Measurements from ENCODE around the gene CFB.

CFB gene

DNA sequence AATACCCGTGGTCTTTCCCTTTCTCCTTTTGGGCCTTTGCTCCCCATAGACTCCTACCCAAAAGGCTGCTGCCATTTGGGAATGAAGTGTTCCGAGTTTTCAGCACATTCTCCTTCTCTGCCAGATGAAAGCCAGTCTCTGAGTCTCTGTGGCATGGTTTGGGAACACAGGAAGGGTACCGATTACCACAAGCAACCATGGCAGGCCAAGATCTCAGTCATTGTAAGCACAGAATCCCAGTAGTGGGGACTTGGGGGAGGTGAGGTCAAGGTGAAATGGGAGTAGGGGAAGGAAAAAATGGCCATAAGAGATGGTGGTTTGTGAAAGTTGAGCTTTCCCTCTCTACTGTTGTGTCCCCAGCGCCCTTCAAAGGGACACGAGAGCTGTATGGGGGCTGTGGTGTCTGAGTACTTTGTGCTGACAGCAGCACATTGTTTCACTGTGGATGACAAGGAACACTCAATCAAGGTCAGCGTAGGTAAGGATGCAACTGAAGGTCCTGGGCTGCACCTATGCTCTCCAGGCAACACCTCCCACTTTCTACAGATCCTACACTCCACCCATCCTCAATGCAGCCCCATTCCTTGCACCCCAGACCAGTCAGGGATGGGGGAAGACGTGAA, 4.1 kb downstream of the CFB start:
- FAIRE-seq = no peak

DNA sequence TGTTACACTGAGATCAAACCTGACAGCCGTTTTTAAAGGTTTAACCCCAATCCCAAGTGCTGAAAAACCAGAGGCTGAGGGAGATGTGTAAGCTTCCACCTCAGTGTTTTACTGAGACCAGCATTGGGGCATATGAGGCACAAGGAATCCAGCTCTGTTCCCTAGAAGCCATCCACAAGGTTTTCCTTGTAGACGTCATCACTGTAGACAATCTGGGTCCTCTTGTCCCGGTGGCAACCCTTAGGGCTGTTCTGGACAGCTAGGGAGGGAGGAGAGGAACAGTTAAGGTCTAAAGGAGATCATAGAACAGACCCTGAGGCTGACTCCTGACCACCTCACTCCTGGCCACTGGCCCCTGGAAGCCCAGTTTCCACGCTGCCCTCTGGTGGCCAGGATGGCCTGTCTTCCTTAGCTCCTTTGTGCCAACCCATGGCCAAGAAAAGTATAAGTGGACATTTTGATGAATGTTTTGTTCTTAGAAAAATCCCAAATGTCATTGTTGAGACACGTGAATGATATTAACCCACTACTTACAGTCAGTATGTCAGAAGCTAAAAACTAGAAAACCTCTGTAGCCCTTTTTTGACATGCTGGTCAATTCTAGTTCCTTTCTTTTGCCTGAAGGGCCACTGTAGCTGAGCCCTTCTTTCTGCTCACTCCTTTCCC, 6.4 kb downstream of the CFB start:
- no peak for FAIRE-seq

DNA sequence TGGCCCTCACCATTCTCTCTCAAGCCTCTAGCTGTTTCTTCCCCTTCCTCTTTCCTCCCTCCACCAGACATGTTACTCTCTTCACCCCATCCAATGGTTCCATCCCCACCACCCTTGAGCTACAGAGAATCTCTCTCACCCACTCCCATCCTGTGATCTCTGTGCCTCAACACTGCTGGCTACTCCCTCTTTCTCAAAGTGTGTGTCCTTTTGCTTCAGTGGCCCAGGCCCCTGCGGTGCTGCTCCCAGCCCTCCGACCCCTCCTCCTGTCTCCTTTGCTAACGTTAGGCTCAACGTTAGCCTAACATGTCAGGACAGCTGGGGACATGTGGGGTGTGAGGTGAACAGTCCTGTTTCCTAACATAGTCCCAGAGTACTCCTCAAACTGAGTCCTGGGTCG, 7.0 kb downstream of the CFB start:
- no peak for FAIRE-seq

DNA sequence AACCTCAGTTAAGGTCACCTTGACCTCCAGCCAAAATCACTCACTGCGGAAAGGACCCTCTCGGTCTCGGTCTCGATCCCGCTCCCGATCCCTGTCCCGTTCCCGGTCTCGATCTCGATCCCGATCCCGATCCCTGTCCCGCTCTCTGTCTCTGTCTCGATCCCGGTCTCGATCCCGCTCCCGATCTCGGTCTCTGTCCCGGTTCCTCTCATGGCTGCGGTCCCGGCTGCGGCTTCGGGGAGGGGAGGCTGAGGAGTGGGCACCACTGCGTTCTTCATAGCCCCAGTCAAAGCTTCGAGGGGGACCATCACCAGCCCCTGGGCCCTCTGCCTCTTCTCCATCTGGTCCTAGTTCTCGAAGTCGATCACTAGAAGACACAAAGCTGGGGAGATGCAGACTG, 8.6 kb downstream of the CFB start:
- FAIRE-seq = no peak

DNA sequence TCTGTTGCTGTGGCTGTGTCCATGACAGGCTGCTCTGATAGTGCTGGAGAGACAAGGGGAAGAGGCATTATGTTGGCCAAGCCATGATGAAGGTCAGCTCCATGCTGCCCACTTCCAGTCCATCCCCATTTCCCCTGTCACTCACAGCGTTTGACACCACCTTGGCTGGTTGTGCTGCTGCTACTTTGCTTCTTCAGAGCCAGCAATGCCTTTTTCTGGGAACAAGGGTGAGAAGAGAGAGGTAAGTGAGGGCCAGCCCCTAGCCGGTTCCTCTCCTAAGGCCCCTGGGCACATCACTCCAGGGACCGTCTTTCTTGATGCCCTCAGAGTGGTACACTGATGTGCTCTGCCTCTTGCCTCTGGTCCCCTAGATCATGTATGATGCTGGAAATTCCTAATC, 10.9 kb downstream of the CFB start:
- FAIRE-seq = no peak

DNA sequence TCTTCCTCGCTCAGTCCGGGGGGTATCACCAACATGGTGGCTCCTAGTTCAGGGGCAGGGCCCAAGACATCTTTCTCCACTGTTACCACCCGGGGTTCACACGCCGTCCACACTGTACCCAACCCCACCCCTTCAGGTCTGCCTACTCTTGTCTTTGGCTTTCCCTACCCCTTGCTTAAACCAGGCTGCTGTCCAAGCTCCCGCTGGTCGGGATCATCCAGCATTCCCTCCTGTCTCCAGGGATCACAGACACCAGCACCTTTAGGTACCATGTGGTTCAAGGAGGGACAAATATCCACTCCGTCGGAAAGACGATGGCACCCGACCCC, 12.5 kb downstream of the CFB start:
- no peak for FAIRE-seq

DNA sequence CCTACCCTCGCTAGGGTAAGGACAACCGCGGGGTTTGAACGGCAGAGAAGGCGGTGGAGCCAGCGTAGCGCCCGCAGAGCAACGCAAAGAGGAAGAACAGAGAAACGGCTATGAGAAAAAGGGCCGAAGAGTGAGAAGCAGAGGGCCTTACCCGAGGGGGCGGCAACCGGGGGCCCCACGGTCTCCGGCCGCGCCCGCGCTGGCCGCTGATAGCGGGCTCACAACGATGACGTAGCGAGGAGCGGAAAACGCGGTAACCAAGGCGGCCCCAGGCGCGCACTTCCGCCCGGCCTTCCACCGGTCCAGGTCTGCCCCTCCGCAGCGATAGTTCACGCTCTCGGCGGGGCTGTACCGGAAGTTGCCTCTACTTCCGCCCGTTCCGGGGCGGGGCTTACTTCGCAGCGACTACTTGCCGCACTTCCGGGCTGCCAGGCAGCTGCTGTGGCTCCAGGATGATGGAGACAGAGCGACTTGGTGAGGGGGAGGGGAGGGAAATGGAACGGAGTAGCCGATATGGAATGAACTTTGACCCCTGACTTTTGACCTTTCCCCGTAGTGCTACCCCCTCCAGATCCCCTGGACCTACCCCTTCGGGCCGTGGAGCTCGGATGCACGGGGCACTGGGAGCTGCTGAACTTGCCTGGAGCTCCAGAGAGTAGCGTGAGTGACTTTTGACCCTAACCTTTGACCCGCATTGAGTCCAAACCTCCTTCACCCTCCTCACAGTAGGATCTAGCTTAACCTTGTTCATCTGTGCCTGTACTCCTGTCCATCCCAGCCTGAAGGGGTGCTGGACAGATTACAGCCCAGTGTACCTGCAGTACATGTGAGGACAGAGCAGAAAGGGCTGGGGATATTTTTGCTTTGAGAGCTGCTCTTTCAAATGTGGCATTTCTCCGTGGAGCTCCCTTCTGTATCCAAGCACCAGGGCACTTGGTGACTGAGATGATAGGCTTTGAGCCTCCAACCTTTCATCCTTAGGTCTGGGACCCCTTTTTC, 13.1 kb downstream of the CFB start, which contains the start of the genes NELFE and SKIC2:
NELFE (minus strand) TSS at position 231 of the 999 bp plus-strand sequence. CDS start 525 bp downstream, outside the sequence.
SKIC2 (plus strand) TSS at position 435 of the 999 bp plus-strand sequence; CDS start at position 453, 18 bp downstream.
- no peak for FAIRE-seq

DNA sequence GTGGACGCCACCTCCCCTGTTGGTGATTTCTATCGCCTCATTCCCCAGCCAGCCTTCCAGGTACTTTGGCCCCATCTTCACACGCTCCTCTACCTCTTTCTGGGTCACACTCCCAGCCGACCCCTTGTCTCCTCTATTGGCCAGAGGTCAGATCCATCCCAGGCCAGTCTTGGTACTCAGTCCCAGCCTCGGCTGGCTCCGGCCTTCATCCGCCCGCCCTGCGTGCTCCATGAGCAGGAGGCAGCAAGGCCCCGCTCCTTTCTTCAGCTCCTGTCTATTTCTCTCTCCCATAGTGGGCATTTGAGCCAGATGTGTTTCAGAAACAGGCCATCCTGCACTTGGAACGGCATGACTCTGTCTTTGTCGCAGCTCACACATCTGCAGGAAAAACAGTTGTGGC, 15.7 kb downstream of the CFB start:
- FAIRE-seq = no peak

DNA sequence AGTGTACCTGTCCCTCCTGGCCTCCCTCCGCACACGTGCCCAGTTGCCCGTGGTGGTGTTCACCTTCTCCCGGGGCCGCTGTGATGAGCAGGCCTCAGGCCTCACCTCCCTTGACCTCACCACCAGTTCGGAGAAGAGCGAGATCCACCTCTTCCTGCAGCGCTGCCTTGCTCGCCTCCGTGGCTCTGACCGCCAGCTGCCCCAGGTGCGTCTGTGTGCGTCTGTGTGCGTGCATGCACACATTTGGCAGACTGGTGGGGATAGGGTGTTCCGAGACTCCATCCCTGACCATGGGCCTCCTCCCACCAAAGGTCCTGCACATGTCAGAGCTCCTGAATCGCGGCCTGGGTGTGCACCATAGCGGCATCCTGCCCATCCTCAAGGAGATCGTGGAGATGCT, 18.0 kb downstream of the CFB start:
- no peak for FAIRE-seq

DNA sequence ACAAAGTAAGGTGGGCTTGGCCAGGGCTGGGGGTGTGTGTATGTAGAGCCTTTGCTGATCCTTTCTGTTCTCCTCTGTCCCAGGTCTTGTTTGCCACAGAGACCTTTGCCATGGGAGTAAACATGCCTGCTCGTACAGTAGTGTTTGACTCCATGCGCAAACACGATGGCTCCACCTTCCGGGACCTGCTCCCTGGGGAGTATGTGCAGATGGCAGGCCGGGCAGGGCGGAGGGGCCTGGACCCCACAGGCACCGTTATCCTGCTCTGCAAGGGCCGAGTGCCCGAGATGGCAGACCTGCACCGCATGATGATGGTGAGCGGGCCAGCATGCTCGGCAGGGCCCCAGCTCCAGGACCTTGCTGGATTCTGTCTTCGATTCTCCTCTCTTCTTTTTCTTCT, 19.8 kb downstream of the CFB start:
- FAIRE-seq = no peak

DNA sequence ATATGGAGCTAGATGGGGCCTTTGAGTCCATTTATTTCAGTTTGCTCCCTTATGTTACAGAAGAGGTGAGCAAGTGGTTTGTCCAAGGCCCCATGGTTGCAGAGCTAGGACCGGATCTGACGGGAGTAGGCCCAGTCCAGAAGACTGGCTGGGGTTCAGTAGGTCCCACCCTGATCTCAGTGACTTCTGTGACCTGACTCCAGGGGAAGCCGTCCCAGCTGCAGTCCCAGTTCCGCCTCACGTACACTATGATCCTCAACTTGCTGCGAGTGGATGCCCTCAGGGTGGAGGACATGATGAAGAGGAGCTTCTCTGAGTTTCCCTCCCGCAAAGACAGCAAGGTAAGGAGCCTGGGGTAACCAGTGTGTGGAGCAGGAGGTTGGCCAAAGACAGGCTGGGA, 20.6 kb downstream of the CFB start:
- no peak for FAIRE-seq

DNA sequence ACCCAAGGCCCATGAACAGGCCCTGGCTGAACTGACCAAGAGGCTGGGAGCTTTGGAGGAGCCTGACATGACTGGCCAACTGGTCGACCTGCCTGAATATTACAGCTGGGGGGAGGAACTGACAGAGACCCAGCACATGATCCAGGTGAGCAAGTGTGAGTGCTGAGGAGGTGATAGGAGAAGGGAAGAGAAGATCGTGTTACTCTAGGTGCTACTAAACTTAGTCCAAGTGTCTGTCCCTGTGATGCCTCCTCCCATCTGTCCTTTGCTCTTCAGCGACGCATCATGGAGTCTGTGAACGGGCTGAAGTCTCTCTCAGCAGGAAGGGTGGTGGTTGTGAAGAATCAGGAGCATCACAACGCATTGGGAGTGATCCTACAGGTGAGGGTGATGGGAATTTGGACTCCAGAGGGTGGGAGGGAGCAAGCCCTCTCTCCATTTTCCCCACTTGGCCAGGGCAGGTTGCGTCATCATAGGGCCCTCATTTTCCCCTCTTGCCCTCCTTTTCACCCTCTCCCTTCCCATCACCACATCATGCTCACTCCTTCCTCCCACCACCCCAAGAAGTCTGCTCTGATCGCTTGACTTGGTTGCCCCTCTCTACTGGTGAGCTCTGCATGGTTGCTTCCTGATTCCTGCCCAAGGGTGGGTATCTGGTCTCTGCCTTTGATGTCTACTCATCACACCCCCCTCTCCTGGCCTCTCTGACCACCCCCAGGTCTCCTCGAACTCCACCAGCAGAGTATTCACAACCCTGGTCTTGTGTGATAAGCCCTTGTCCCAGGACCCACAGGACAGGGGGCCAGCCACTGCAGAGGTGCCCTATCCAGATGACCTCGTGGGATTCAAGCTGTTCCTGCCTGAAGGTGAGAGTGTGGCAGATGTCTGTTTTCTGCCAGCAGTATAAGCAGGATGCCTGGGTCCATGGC, 21.4 kb downstream of the CFB start:
- no peak for FAIRE-seq

DNA sequence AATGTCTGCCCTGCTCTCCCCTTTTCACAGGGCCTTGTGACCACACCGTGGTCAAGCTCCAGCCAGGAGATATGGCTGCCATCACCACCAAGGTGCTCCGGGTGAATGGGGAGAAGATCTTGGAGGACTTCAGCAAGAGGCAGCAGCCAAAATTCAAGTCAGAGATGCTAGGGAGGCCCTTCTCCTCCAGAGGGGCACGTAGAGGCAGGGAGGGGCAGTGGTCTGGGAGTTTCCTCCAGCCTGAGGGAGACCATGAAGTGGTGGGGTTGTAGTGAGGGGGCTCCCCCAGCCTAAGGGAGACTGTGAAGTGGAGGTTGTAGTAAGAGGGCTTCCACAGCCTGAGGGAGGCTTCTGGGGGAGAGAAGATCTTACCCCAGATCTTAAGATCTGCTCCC, 22.0 kb downstream of the CFB start:
- FAIRE-seq = no peak

DNA sequence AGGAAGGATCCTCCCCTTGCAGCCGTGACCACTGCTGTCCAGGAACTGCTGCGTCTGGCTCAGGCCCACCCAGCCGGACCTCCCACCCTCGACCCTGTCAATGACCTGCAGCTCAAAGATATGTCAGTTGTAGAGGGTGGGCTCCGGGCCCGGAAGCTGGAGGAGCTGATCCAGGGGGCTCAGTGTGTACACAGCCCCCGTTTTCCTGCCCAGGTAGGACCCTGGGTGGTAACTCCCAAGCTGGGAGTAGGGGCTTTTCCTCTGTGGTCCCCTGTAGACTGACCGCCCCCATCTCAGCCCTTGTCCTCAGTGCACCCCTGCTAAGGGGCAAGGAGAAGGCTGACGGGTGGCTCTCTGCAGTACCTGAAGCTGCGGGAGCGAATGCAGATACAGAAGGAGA, 22.4 kb downstream of the CFB start:
- no peak for FAIRE-seq

DNA sequence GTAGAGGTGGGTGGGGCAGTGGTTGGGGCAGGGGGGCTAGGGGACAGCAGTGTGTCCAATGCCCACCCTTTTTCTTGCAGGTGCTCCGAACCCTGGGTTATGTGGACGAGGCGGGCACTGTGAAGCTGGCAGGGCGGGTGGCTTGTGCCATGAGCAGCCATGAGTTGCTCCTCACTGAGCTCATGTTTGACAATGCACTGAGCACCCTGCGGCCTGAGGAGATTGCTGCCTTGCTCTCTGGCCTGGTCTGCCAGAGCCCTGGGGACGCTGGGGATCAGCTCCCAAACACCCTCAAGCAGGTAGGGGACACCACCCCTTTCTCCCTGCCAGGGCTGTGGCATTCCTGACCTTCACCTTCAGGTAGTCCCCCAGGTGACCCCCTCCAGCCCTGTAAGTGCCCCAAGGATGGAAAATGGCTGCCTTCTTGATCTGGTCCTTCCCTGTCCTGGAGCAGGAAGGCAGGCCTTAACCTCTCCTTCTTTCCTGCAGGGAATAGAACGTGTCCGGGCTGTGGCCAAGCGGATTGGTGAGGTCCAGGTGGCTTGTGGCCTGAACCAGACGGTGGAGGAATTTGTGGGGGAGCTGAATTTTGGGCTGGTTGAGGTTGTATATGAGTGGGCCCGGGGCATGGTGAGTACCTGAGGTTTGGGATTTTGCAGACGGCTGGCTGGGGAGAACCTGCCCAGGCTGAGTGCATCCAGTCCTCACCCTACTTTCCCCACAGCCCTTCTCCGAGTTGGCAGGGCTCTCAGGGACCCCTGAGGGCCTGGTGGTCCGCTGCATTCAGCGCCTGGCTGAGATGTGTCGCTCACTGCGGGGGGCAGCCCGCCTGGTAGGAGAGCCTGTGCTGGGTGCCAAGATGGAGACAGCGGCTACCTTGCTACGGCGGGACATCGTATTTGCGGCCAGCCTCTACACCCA, 23.2 kb downstream of the CFB start:
- no peak for FAIRE-seq

DNA sequence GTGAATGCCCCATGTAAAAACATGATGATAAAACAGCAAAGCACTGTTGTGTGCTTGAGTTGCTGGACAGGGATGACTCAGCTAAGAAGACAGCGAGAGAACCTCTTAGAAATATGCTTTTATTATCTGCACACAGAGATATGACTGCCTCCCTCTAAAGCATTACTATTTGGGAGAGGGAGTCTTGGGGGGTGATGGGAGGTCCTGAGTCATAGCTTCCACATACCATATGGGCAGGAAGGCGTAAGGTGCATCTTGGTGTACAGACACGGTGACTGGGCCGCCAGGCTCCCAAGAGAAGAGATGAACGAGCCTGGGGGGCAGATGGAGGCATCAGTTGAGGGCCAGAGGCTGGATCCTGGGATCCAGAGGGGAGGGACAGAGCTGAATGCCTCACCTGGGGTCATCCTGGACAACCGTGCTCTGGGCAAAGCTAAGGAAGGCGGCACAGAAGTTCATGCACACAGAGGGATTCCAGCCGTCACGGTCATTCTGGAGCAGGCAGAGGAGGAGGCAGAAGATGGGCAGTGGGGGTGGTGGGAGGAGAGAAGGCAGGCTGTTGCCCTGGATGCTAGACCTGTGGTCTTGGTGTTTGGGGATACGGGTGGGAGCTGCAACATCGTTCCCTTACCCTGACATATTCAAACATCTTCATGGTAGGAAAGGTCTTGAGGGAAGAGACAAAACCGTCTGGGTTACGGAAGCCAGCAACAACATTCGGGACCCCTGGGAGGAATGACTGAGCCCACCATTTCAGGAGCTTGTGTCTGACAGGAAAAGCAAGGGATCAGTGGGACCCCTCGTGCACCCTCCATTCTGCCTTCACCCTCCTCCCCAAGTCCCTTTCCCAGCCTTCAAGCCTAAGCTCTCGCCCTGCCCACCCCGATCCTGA, 24.1 kb downstream of the CFB start:
- no peak for FAIRE-seq

DNA sequence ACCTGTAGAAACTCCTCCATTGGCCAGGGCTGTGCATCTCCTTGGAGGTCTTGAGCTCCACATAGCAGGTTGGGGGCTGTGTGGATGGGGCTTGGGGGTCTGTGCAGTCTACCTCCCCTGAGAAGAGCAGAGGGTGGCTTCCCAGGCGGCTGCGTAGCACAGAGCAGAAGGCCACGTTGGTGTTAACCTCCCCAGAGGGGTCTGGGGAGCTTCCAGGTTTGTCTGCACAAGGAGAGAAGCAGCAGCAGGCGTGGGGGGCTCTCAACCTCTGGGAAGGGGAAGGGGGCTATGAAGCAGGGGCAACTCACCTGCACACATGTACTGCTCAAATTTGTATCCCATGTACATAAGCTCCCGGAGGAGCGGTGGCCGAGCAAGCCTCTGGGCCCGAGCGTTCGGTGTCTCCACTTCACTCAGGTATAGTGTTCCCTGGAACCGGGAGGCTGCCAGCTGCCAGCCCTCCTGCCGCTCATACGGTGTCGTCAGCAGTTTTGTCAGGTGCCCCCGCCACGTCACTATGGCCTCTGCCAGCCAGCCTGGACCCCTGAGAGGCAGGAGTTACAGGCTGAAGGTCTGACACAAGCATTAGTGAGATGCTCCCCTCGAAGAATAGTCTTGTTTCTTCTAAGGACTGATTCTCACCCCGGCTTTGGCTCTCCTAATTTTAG, 24.8 kb downstream of the CFB start:
- FAIRE-seq = no peak

DNA sequence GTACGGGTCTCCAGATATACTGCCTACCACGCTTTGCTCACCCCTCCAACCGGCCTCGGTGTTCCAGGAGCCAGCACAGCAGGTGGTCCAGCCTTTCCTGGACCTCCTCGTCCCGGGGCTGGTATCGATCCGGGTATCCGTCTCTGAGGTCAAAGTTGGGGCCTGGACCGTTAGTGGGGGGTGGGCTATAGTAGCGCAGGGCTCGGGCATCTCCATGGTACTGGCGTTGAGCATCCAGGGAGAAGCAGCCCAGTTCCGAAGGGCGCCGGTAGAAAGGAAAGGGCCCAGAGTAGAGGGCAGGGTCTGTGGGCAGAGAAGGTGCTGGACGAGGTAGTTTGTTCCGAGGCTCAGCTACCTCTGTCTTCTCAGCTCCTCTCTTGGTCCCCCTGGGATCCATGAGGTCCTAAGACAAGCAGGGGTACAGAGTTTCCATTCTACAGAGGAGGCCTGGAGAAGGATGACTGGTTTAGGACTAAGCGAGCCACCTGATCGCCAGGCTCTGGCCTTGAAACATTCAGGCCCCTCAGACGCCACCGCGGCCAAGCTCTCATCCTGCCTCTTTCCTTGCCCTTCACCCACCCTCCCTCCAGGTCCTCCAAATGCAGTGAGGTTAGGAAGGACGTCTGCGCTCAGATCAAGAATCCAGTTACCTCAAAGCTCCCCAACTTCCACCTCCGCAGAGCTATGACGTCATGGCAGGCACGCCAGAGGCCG, 25.5 kb downstream of the CFB start:
- no peak for FAIRE-seq
